H1 (cell line): ENCODE measurements around the gene ZNF423. TPM values are rescaled to one million over a fixed set of nuclear protein-coding genes. Genes with fewer than 3 reads are reported as not detected.

Experiments used
- CREB1 ChIP-seq: IDR thresholded peaks from 2 replicates; pipeline ENCODE4 v1.6.1; 2012; ENCODE audit warnings: inconsistent platforms
- POU5F1 ChIP-seq: IDR thresholded peaks from 2 replicates; pipeline ENCODE4 v1.6.1; 2011; ENCODE audit warnings: low read depth, mild to moderate bottlenecking, low read length, moderate library complexity
- RBBP5 ChIP-seq: IDR thresholded peaks from 2 replicates; pipeline ENCODE4 v1.7.1; 2012; ENCODE audit warnings: low read depth, mild to moderate bottlenecking, inconsistent platforms, low read length, moderate library complexity, borderline replicate concordance
- SP2 ChIP-seq: IDR thresholded peaks from 2 replicates; pipeline ENCODE4 v1.6.1; 2012; ENCODE audit warnings: mild to moderate bottlenecking, low read length, inconsistent platforms
- polyA plus RNA-seq, 7 experiments: library from polyadenylated mRNA; depleted of rRNA in 3 of 7; stranded (reverse) in 5 of 7; unstranded in 2 of 7; fragments of >200 nt in 5 of 7; fragments of 200-250 nt in 2 of 7; gene quantifications; 1 replicate in 5 of 7; 2 replicates in 1 of 7; 4 replicates in 1 of 7; pipeline versions ENCODE4 v1.2.1 to v1.2.3, GENCODE V29; 2011 to 2013; ENCODE audit warnings: missing spikeins in 2 of 7, mixed read lengths in 2 of 7
- total RNA-seq: library from RNA; stranded (reverse); fragmentation: NEBNext Ultra II Directional; extraction: Animal tissue kit (Norgen Biotek cat#: 25700); gene quantifications from 2 replicates; pipeline ENCODE4 v1.2.1, GENCODE V29; 2021
- TF ChIP-seq, protein P1 (sequence below): fragments of 300-600 bp; sonication (generic); IDR thresholded peaks from 2 replicates; pipeline ENCODE4 v1.7.1; 2012; ENCODE audit warnings: low read length, moderate library complexity, mild to moderate bottlenecking, inconsistent platforms; ENCODE audit not compliant: insufficient replicate concordance

ZNF423 gene
- total and polyA plus RNA-seq, 2 of the 8 experiments (the other 6 are each of a cell fraction or from before 2014, with no cell fraction given): 38.2 to 52.3 TPM

DNA sequence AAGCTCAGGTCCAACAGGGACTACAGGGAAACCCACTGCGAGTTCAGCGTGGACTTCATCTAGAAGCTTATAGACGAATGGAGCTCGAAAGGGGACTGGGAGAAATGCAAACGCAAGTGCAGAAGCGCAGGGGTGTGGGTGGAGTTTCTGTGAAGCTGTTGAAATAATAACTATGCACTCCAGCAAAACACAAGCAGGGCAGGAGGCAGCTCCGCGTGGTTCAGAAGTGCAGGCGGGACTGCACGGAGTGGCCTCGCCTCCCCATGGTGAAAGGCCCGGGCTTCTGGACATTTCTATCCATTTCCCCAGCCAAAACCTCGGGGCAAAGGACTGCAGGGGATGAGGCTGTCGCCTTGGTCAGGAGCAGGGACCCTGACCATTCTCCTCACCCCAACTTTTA is 74.5 kb downstream of the ZNF423 start (continued):
- TF ChIP-seq RBBP5 (no peak), SP2 (no peak), POU5F1 (no peak), CREB1 (no peak)
- TF ChIP-seq, protein P1, sequence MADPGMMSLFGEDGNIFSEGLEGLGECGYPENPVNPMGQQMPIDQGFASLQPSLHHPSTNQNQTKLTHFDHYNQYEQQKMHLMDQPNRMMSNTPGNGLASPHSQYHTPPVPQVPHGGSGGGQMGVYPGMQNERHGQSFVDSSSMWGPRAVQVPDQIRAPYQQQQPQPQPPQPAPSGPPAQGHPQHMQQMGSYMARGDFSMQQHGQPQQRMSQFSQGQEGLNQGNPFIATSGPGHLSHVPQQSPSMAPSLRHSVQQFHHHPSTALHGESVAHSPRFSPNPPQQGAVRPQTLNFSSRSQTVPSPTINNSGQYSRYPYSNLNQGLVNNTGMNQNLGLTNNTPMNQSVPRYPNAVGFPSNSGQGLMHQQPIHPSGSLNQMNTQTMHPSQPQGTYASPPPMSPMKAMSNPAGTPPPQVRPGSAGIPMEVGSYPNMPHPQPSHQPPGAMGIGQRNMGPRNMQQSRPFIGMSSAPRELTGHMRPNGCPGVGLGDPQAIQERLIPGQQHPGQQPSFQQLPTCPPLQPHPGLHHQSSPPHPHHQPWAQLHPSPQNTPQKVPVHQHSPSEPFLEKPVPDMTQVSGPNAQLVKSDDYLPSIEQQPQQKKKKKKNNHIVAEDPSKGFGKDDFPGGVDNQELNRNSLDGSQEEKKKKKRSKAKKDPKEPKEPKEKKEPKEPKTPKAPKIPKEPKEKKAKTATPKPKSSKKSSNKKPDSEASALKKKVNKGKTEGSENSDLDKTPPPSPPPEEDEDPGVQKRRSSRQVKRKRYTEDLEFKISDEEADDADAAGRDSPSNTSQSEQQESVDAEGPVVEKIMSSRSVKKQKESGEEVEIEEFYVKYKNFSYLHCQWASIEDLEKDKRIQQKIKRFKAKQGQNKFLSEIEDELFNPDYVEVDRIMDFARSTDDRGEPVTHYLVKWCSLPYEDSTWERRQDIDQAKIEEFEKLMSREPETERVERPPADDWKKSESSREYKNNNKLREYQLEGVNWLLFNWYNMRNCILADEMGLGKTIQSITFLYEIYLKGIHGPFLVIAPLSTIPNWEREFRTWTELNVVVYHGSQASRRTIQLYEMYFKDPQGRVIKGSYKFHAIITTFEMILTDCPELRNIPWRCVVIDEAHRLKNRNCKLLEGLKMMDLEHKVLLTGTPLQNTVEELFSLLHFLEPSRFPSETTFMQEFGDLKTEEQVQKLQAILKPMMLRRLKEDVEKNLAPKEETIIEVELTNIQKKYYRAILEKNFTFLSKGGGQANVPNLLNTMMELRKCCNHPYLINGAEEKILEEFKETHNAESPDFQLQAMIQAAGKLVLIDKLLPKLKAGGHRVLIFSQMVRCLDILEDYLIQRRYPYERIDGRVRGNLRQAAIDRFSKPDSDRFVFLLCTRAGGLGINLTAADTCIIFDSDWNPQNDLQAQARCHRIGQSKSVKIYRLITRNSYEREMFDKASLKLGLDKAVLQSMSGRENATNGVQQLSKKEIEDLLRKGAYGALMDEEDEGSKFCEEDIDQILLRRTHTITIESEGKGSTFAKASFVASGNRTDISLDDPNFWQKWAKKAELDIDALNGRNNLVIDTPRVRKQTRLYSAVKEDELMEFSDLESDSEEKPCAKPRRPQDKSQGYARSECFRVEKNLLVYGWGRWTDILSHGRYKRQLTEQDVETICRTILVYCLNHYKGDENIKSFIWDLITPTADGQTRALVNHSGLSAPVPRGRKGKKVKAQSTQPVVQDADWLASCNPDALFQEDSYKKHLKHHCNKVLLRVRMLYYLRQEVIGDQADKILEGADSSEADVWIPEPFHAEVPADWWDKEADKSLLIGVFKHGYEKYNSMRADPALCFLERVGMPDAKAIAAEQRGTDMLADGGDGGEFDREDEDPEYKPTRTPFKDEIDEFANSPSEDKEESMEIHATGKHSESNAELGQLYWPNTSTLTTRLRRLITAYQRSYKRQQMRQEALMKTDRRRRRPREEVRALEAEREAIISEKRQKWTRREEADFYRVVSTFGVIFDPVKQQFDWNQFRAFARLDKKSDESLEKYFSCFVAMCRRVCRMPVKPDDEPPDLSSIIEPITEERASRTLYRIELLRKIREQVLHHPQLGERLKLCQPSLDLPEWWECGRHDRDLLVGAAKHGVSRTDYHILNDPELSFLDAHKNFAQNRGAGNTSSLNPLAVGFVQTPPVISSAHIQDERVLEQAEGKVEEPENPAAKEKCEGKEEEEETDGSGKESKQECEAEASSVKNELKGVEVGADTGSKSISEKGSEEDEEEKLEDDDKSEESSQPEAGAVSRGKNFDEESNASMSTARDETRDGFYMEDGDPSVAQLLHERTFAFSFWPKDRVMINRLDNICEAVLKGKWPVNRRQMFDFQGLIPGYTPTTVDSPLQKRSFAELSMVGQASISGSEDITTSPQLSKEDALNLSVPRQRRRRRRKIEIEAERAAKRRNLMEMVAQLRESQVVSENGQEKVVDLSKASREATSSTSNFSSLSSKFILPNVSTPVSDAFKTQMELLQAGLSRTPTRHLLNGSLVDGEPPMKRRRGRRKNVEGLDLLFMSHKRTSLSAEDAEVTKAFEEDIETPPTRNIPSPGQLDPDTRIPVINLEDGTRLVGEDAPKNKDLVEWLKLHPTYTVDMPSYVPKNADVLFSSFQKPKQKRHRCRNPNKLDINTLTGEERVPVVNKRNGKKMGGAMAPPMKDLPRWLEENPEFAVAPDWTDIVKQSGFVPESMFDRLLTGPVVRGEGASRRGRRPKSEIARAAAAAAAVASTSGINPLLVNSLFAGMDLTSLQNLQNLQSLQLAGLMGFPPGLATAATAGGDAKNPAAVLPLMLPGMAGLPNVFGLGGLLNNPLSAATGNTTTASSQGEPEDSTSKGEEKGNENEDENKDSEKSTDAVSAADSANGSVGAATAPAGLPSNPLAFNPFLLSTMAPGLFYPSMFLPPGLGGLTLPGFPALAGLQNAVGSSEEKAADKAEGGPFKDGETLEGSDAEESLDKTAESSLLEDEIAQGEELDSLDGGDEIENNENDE: no peak
